GM12872 (cell line): ENCODE measurements around the gene EDIL3.

Source experiments
- TF ChIP-seq, protein P1 (sequence below): IDR thresholded peaks from 3 replicates; pipeline ENCODE4 v1.5.1; 2011; ENCODE audit warnings: low read depth, mild to moderate bottlenecking, low read length, moderate library complexity; ENCODE audit not compliant: insufficient read depth

EDIL3 gene

DNA sequence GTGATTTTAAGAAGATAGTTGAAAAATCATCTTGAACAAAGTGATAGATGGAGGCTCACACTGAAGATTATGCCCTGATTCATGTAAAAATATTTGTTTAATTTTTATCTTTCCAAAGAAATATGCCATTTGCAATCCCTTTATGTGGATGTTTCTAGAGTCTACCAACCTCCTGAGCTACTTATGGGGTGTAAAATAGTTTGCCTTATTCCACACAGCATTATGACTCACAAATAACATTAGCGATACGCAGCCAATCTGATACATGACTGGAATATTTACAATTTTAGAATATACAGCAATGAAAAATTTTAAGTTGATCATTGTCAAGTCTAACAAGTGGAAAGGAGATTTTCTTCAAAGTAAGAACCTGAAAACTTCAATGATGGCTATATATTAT, 327.5 kb downstream of the EDIL3 start:
- TF ChIP-seq, protein P1, sequence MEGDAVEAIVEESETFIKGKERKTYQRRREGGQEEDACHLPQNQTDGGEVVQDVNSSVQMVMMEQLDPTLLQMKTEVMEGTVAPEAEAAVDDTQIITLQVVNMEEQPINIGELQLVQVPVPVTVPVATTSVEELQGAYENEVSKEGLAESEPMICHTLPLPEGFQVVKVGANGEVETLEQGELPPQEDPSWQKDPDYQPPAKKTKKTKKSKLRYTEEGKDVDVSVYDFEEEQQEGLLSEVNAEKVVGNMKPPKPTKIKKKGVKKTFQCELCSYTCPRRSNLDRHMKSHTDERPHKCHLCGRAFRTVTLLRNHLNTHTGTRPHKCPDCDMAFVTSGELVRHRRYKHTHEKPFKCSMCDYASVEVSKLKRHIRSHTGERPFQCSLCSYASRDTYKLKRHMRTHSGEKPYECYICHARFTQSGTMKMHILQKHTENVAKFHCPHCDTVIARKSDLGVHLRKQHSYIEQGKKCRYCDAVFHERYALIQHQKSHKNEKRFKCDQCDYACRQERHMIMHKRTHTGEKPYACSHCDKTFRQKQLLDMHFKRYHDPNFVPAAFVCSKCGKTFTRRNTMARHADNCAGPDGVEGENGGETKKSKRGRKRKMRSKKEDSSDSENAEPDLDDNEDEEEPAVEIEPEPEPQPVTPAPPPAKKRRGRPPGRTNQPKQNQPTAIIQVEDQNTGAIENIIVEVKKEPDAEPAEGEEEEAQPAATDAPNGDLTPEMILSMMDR: no peak

GRCh38 chr5:84045964-84046363, 338.7 kb downstream of the EDIL3 start:
- TF ChIP-seq, protein P1: no peak

DNA sequence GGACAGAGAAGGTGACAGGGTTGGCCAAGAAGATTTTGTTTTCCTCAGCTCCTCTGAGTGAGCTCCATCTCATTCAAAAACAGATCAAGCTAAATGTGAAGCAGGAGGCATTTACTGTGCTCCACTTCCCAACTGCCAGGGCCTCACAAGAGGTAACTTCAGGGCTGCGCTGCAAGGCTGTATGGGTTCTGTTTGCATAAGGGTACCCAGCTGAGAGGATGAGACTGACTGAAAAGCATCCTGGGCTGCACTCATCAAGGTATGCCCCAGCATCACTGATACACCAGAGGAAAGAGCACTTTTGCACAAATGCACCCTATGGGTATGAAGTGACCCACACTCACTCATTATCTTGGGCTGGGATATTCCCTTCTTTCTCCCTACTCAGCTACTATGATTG, 347.8 kb downstream of the EDIL3 start:
- TF ChIP-seq, protein P1: no peak

DNA sequence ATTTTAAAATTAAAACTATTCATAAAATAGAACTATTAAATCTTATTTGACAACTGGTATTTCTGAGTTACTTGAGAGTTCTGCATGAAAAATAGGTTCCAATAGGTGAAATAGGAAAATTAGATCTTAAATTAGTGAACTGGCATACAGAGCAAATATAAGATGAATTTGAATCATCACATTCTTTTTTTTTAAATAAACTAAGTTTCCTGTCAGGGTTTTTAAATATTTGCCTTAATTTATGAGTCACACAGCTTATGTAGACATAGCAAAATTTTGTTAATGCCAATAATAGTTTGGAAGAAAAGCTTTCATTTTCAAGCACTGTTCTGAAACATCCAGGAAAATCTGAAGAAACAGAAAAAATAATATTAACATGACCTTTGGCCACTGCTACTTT, 352.4 kb downstream of the EDIL3 start:
- TF ChIP-seq, protein P1: no peak

GRCh38 chr5:84028093-84028492, 356.6 kb downstream of the EDIL3 start:
- TF ChIP-seq, protein P1: no peak

GRCh38 chr5:84017523-84018172, 367.0 kb downstream of the EDIL3 start:
- TF ChIP-seq, protein P1: no peak

GRCh38 chr5:84016085-84016484, 368.6 kb downstream of the EDIL3 start:
- TF ChIP-seq, protein P1: no peak

DNA sequence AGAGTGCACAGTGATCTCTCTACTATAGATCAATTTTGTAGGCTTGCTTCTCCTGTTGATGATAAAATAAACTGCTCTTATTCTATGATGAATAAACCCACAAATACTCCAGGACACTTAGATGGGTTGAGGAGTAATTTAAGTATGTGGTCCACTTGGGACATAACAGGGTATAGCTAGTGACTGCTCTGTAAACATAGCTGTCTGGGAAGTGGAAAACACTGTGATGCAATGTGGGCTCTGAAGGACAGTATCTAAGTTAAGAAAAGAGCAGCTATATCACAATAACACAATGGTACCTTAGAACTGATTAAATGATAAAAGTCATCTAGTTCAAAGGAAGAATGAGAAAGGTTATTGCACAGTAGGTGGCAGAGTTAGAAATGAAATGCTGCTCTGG, 369.7 kb downstream of the EDIL3 start:
- TF ChIP-seq, protein P1: no peak
